ES-I3 (cell line): ENCODE results near the gene ITGB4.

Source experiments
- H3K36me3 ChIP-seq: 2 replicates; pipeline ENCODE4 v1.6.1; 2013; ENCODE audit warnings: mild to moderate bottlenecking, low read length, control low read depth, moderate library complexity; ENCODE audit not compliant: insufficient read depth
- H3K4me1 ChIP-seq: 2 replicates; pipeline ENCODE4 v1.6.1; 2013; ENCODE audit warnings: mild to moderate bottlenecking, control low read depth, low read length; ENCODE audit not compliant: insufficient read depth
- H3K9ac ChIP-seq: 2 replicates; pipeline ENCODE4 v1.6.1; 2013; ENCODE audit warnings: low read depth, mild to moderate bottlenecking, low read length, moderate library complexity
- H3K9me3 ChIP-seq: 2 replicates; pipeline ENCODE4 v1.6.1; 2013; ENCODE audit warnings: mild to moderate bottlenecking, low read length, moderate library complexity; ENCODE audit not compliant: control insufficient read depth, insufficient read depth

The ITGB4 gene

GRCh38 chr17:75720656-75721462 lies at the start of gene ITGB4:
ITGB4 (plus strand) TSS chr17:75721459; CDS start chr17:75724704, 3,245 bp downstream.
- Histone ChIP-seq H3K36me3 (no peaks in the 10 kb centered on the region), H3K9me3 (no peaks in the 10 kb centered on the region), H3K4me1 (peaks cover 11% of the 10 kb centered on the region; the same call in 1 of the 2 replicates), H3K9ac (peak within 1 kb of the TSS; percentile 85)

GRCh38 chr17:75672011-75672410 lies 49.2 kb upstream of the ITGB4 start:
- Histone ChIP-seq H3K9ac (no peak overlapping the region), H3K9me3 (no peaks in the 10 kb centered on the region), H3K36me3 (peaks cover 17% of the 10 kb centered on the region)

GRCh38 chr17:75673487-75673886 lies 47.8 kb upstream of the ITGB4 start:
- H3K9me3 ChIP-seq, result no peaks in the 10 kb centered on the region
- H3K4me1 ChIP-seq, result no peaks in the 10 kb centered on the region
- H3K36me3 ChIP-seq, result peaks cover 22% of the 10 kb centered on the region
- H3K9ac ChIP-seq, result no peak overlapping the region

More at GRCh38 chr17:75672011-75672410, 49.2 kb upstream of the ITGB4 start:
- H3K4me1 ChIP-seq, result no peaks in the 10 kb centered on the region

- H3K36me3 ChIP-seq, result peaks cover 15% of the 10 kb centered on the region
- no peaks in the 10 kb centered on the region for H3K4me1 ChIP-seq
- H3K9ac ChIP-seq, result no peak overlapping the region
Observed at GRCh38 chr17:75676461-75676860, 44.8 kb upstream of the ITGB4 start.

GRCh38 chr17:75679706-75680211 lies 41.5 kb upstream of the ITGB4 start:
- Histone ChIP-seq H3K9me3 (no peaks in the 10 kb centered on the region), H3K9ac (no peak overlapping the region), H3K36me3 (peaks cover 13% of the 10 kb centered on the region)

More at GRCh38 chr17:75676461-75676860, 44.8 kb upstream of the ITGB4 start:
- H3K9me3 ChIP-seq, result no peaks in the 10 kb centered on the region

GRCh38 chr17:75680431-75680830 lies 40.8 kb upstream of the ITGB4 start:
- Histone ChIP-seq H3K9ac (no peak overlapping the region), H3K9me3 (no peaks in the 10 kb centered on the region), H3K4me1 (no peaks in the 10 kb centered on the region; the same call in 1 of the 2 replicates), H3K36me3 (peaks cover 13% of the 10 kb centered on the region)

More at GRCh38 chr17:75679706-75680211, 41.5 kb upstream of the ITGB4 start:
- no peaks in the 10 kb centered on the region; the same call in 1 of the 2 replicates for H3K4me1 ChIP-seq

GRCh38 chr17:75681289-75681688 lies 40.0 kb upstream of the ITGB4 start:
- H3K9me3 ChIP-seq, result no peaks in the 10 kb centered on the region
- H3K9ac ChIP-seq, result no peak overlapping the region
- no peaks in the 10 kb centered on the region; the same call in 1 of the 2 replicates for H3K4me1 ChIP-seq
- peaks cover 13% of the 10 kb centered on the region for H3K36me3 ChIP-seq

GRCh38 chr17:75683583-75683982 lies 37.7 kb upstream of the ITGB4 start:
- Histone ChIP-seq H3K4me1 (no peaks in the 10 kb centered on the region; the same call in 1 of the 2 replicates), H3K9ac (no peak overlapping the region), H3K36me3 (peaks cover 7% of the 10 kb centered on the region), H3K9me3 (no peaks in the 10 kb centered on the region)

- Histone ChIP-seq H3K9me3 (no peaks in the 10 kb centered on the region), H3K9ac (no peak overlapping the region), H3K4me1 (no peaks in the 10 kb centered on the region; the same call in 1 of the 2 replicates), H3K36me3 (peaks cover 5% of the 10 kb centered on the region; the same call in 1 of the 2 replicates)
Observed at GRCh38 chr17:75684249-75684648, 37.0 kb upstream of the ITGB4 start.

- no peaks in the 10 kb centered on the region; the same call in 1 of the 2 replicates for H3K4me1 ChIP-seq
Observed at GRCh38 chr17:75684924-75685323, 36.3 kb upstream of the ITGB4 start.

GRCh38 chr17:75685499-75685898 lies 35.8 kb upstream of the ITGB4 start:
- Histone ChIP-seq H3K9ac (no peak overlapping the region), H3K36me3 (peaks cover 7% of the 10 kb centered on the region; the same call in 1 of the 2 replicates), H3K9me3 (no peaks in the 10 kb centered on the region), H3K4me1 (no peaks in the 10 kb centered on the region; the same call in 1 of the 2 replicates)

More at GRCh38 chr17:75684924-75685323, 36.3 kb upstream of the ITGB4 start:
- Histone ChIP-seq H3K36me3 (peaks cover 7% of the 10 kb centered on the region; the same call in 1 of the 2 replicates), H3K9me3 (no peaks in the 10 kb centered on the region), H3K9ac (no peak overlapping the region)

- Histone ChIP-seq H3K4me1 (peaks cover 7% of the 10 kb centered on the region; the same call in 1 of the 2 replicates), H3K9ac (no peak overlapping the region), H3K9me3 (no peaks in the 10 kb centered on the region), H3K36me3 (peaks cover 2% of the 10 kb centered on the region; the same call in 1 of the 2 replicates)
Observed at GRCh38 chr17:75688209-75688825, 32.9 kb upstream of the ITGB4 start.

GRCh38 chr17:75689441-75689873 lies 31.8 kb upstream of the ITGB4 start:
- no peaks in the 10 kb centered on the region for H3K9me3 ChIP-seq
- peaks cover 2% of the 10 kb centered on the region; the same call in 1 of the 2 replicates for H3K36me3 ChIP-seq
- H3K4me1 ChIP-seq, result peaks cover 19% of the 10 kb centered on the region; the same call in 1 of the 2 replicates
- H3K9ac ChIP-seq, result no peak overlapping the region

GRCh38 chr17:75691371-75691791 lies 29.9 kb upstream of the ITGB4 start:
- no peak overlapping the region for H3K9ac ChIP-seq

More at GRCh38 chr17:75691371-75691791, 29.9 kb upstream of the ITGB4 start:
- H3K36me3 ChIP-seq, result peaks cover 8% of the 10 kb centered on the region
- peaks cover 20% of the 10 kb centered on the region; the same call in 1 of the 2 replicates for H3K4me1 ChIP-seq
- no peaks in the 10 kb centered on the region for H3K9me3 ChIP-seq
